Activated CD4-positive, CD25-positive, alpha-beta regulatory T cell treated with anti-CD3 and anti-CD28 coated beads, Interleukin-2, amount 50 U/mL, for 16 hours (primary cell): ENCODE results near the gene EYS.

Source experiments
- DNase-seq: peaks from one replicate; pipeline ENCODE4 v3.0.0-alpha.2; 2020; ENCODE audit warnings: low read depth, low spot score

EYS gene

DNA sequence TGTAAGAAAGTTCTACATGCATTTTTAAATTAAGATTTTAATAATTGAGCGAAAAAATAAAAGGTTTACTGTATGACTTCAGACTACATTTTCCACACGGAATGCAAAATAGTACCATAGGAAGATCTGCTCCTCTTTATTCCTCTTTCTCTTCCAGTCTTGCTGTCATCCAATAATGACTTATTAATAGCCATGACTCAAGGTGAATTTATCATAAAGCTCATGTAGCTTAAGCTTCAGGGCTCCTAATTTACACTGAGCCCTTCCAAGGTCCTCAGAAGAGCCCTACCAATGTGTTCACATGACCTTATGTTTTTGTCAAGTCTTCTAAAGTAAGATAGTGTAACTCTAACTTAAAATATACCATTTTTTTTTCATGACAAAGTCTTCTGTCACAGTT is 1561.4 kb downstream of the EYS start:
- DNase-seq, result no peak

DNA sequence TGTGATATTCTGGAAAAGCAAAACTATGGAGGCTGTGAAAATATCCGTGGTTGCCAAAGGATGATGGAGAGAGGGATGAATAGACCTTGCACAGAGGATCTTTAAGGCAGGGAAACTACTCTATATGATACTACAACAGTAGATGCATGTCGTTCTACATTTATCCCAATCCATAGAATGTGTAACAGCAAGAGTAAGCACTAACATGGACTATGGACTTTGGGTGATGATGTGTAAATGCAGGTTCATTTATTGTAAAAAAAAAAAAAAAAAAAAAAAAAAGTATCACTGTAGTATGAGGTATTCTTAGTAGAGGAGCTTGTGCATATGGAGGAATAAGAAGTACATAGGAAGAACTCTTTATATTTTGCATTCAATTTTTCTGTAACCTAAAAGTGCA is 1563.9 kb downstream of the EYS start:
- DNase-seq, result no peak

DNA sequence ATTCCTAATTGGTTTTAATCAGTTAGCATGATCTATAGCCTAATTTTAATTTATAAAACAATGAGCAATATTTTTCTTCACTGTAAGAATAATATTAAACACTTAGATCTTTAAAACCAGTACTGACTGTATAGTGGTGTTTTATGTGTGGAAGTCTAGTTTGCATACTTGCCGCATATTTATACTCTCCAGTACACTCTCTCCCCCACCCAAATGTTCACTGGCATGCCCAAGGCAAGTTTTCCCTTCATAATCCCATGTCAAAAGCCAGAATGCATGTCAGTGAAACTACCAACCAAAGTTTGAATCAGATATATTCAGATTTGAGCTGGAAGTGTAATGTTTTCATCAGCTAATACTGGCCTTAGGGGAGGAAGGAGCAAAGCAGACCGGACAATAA is 1565.3 kb downstream of the EYS start:
- no peak for DNase-seq

DNA sequence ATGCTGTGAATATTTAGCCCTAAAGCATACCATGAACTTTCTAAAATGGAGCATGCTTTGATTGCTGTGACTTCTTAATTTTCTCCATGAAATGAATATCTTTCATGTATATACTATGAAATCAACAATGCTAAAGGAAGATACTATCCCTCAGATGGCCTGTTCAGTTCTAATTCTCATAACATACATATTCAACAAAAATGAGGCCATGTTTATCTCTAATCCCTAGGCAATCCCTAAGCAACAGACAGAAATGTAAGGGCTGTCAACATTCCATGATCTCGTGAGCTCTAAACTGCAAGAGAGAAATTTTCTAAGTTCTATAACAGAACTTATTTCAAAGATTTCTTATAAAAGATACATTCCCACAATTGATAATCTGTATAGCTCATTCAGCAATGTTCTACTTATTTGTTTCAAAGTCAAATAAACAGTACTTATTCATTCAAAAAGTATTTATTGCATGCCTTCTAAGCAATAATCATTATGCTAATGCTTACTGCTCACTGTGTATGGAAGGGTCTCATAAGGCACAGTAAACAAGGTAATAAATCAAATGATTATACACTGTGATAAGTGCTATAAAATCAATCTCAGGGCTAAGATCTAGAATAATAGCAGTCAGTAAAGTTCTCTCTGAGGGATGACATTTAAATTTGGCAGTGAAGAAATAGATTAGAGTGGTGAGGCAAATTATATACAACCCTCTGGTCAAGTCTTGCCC is 1578.6 kb downstream of the EYS start:
- no peak for DNase-seq

DNA sequence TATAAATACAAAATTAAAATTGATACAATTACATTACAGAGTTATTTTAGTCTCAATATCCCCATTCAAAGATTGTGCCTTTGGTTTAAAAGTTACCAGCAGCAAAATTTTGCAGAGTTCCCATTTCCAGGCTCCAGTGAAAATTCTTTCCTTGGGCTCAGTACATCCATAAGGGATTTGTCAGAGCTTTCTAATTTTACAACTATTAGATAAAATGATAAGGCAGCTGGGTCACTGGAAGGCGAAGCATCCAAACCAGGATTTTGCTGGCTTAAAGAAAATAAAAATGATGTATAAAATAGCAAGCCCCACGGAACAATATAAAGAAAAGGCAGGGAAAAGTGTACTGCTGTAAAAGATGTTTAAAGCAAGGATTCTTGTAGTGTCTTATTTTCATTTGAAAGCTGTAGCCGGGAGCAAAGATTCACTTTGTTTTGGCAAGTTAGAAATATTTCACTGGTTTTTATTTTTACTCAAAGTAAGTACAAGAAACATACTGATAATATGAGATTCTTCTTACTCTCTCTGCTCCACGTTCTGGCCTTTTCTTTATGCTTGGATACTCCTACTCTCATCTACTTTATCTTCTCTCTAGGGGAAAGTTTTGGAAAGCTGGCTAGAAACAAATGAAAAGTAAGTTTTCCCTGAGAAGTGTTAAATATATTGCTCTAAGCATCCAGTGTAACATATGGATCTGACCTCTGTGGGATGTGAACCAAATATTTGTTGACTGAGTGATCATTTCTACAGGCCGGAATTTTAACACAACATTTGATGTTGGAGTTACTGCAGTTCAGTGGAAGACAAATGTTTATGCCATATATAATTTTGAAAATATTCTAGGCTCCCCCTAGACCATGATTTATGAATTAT is 1583.0 kb downstream of the EYS start:
- DNase-seq, result no peak

DNA sequence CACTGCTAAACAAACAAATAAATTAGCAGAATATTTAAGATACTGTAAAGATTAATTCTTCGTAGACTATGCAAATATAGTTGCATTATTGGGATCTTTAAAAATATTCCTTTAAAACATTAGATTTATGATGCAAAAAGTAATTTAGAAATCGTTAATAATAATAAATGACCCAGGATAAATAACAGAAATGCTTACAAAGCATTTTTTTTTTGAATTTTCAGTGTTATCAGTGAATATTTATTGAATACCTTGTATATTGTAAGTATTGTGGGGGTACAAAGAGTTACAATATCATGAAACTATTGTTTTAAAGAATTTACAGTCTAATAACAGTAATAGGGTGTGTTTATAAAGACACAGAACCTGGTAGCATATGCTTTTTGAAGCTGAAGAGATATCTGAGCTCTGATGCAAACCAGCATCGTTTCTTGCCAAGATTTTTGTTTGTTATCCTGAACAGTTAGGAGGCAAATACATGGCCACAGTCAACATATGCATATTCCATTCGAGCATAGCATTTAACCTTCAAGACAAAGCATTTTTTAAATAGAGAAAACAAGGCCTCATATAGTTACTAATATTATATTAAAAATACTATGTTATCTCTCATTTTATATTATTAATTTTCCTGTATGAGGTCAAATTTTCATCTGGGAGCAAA is 1584.2 kb downstream of the EYS start:
- DNase-seq, result no peak

DNA sequence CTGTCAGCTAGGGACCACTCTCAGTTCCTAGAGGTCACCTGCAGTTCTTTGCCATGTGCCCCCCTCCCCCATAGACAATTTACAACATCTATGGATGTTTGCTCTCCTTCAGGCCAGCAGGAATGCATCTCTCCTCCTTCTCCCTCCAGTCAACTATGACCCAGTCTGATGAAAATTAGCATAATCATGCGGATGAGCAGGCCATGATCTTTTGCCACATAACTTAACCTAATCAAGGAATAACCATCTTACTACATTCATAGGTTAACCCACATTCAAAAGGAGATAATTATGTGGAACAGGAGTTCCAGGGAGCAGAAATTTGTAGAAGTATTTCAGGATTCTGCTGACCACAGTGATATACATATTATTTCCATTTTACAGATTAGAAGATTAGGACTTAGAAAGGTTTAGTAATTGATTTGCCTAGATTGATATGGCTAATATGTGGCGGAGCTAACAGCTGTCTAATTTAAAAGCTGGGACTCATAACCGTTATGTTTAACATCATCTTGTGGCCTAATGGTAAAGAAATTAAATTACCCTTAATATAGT is 1585.9 kb downstream of the EYS start:
- DNase-seq, result no peak

DNA sequence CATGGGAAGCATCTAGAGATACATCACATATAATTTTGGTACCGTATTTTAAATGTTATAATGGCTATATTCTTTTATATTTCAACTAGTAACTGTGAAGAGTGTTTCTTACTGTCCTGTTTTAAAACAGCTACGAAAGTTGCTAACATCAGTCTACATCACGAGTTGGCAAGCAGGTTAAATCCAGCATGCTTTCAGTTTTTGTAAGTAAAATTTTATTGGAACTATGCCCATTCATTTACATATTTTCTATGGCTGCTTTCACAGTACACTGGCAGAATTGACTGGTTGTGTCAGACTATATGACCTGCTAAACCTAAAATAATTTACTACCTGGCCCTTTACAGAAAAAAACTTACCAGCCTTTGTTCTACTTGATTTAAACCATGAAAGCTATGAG is 1593.3 kb downstream of the EYS start:
- DNase-seq, result no peak

DNA sequence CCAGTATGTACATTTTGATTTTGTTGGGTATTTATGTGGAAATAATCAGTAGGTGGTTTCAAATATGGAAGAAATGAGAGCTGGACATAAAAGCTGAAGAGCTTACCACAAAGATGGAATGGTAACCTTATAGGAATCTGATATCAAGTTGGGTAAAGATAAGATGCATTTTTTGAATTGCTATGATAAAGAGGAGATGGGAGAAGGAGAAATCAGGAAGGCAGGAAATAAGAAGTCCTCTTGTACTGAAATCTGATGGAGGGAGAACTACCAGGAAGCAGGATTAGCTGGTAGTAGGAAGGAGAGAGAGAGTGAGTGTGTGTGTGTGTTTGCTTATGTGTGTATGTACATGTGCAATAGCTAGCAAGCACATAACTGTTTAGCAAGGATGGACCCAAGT is 1603.0 kb downstream of the EYS start:
- DNase-seq, result no peak

DNA sequence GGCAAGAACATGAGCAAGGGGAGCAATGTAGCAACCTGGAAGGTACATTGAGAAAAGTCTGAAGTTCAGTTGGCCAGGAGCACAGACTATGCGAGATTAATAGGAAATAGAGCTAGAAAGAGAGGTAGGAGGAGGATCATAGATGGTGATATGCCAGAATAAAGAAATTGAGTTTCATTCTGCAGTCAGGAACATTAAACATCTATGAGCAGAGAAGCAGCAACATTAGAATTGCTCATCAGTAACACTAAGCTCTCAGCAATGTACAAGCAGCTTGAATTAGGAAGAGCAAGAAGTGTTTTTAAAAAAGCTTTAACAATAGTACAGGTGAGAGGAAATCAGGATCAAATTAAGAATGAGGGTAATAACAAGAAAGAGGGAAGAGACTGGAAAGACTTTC is 1603.5 kb downstream of the EYS start:
- DNase-seq, result no peak

DNA sequence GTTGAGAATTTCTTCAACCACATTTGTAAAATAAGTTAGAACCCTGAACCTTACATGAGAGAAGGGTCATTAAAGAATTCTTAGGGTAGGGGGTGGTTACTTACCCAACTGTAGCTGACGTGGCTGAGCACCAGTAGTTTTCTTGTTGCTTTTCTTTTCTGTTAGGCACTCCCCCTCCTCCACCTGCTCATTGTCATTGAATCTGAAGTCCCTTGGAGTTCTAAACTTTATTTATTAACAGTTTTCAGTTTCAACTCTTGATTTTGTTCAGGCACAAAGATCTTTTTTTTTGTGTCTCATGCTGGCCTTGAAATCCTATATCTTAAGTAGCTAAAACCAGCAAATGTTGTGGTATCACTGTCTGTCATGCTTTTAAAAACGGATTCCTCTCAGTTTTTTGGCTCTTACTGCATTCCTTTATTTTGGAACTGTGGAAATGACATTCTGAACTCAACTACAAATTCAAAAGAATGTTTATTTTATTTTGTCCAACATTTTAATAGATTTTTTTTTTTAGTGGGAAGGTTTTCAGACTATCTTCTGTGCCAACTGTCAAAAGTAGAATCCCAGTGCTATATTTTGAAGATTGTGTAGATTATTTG is 1606.2 kb downstream of the EYS start:
- DNase-seq, result no peak

DNA sequence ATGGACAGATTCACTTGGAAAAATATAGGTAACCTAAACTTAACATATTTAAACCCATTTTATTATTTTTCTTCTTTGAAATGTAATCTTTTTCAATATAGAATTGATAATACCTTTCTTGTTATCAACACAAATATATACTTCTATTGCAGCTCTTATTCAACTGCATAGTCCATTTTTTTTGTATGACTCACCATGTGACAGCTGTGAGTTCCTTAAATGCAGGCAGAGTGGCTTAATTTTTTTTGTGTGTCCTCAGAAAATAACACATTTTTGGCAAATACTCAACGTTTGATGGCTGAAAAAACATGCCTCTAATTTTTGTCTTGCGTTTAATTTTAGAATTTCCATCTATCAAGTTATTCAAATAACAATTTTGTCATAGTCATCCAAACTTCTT is 1616.7 kb downstream of the EYS start:
- no peak for DNase-seq

DNA sequence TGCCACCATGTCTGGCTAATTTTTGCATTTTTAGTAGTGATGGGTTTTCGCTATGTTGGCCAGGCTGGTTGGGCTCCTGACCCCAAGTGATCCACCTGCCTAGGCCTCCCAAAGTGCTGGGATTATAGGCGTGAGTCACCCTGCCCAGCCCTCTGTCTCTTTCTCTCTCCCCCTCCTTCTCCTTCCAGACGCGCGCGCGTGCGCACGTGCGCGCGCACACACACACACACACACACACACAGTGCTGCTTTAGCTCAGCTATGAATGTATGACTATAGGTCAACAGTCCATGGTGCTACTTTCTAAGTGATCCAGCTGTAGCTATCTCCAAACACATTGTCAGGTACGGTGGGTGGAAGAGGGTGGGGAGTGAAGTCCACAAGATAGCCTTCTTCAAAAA is 1621.9 kb downstream of the EYS start:
- no peak for DNase-seq

DNA sequence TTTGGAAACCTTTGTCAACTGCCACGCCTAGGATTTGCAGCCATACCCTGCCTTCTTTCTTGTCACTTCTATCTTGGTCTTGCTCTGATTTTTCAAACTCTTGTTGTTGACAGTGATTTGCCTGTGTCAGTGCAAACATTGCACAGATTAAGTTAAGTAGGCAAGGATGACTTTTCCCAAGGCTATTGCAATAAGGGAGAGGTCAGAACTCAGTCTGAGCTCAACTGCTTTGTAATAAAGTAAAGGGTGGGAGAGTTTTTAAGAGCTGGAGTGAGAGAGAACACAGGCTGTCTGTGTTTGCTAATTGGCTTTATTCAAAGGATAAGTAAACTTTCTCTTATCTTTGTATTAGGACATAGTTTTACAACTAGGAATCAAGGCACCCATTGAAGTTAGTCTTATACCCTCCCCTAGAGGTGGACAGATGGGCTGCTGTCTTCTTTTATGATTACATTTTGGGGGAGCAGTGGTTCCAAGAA is 1622.8 kb downstream of the EYS start:
- DNase-seq, result no peak

DNA sequence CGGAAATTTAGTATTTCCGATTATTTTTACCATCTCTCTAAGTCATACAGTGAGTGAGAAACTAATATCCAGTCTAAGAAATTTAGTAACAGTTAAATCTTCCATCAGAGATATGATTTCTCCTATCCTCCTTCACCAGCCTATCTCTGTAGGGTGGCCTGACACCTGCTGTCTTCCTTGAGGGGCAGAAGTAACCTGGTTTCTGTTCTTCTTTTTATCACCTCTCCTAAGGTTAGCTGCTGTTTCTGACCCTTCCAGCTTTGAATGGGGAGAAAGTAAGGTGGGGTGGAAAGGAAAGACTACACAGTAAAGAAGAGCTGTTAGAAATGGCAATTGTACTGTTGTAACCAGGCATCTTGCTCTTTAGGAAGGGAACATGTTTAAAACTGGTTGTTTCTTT is 1623.8 kb downstream of the EYS start:
- no peak for DNase-seq

DNA sequence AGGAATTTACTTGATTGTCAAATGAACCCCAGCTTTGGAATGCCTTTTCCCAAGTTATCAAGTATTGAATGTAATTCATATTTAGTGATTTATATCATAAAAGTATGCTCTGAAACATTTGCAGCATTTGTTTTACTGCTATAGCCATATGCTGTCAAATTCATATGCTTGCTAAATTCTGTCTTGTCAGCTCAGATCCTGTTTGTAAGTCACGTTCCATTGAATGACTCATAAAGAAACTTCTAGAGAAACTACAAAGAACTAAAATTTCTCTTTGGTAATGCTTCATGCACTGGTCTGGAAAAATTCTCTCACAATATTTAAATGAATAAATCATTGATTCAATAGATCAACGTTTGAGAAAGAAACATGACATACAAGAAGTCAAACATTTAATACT is 1625.6 kb downstream of the EYS start:
- no peak for DNase-seq

DNA sequence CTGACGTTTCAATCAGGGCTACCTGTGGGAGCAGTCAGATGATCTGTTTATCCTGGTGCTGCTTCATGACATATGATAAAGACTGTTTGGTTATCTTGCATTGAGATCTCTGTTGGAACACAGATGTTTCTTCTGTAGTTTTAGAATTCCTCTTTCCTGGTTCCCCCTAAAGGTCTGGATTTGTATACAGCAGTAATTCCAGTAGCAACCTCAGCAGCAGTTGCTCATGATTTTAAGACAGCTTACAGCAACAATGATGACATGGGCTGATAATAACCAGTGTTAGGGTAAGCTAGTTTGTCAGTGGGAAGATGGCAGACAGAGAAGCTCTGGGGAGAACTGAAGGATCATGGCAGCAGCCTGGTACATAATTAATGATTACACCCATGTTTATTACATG is 1632.0 kb downstream of the EYS start:
- DNase-seq, result no peak

DNA sequence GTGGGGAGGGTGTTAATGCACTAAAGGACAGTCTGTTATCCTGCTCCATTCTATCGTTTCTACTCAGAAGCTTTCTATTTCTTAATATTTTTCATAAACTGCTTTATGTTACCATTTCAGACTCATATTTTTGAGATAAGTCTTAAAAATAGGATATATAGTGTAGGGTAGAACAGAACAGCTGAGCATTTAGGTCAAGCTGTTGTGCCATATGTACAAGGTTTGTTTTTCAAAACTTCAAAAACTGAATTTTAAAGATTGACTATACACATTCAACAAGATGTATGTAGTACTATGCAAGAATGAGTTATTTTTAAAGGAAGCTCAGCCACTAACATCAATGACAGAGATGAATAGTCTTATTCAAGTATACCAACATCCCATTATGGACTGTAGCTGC is 1634.3 kb downstream of the EYS start:
- DNase-seq, result no peak

DNA sequence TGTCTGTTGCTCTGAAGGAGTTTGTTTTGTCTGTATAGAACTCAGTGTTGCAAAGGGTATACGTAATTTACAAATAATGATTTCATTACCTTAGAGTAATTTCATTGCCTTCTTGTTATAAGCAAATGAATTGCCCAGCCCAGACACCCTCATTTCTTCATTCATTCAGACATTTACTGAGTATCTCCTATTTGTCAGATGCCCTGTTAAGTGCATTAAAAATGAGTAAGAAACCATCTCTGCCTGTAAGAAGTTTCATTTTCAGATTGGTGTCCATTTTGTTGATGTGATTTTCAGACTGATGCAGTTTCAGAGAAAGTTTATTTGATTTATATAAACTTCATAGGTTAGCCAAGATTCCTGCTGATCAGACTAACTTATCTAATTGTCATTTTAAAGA is 1642.1 kb downstream of the EYS start:
- no peak for DNase-seq

DNA sequence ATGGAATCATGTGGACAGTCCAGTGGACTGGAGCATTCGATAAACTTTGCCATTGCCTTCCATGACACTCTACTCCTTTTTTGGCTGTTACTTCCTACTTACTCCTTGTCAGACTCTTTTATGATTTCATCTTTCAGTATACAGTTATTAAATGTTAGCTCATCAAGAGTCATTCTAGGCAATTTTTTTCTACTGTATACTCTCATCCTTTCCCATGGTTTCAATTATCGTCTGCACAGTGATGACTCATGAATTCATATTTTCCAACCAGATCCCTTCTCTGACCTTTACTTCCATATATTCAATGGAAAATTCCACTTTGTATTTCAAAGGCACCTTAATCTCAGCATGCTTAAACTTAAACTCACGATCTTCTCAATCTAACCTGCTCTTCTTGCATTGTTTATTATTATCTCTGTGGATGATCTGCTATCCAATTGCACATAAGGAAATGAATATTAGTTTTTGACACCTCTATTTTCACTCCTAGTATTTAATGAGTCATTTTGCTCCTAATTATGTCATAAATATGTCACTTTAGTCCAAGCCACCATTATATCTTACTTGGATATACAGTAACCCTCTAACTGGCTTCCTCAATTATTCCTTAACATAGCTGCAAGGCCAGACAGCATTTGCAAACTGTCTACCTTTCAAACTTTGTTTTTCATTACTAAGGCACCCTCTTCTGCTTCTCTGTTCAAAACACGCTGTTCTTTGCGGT is 1643.9 kb downstream of the EYS start:
- no peak for DNase-seq

DNA sequence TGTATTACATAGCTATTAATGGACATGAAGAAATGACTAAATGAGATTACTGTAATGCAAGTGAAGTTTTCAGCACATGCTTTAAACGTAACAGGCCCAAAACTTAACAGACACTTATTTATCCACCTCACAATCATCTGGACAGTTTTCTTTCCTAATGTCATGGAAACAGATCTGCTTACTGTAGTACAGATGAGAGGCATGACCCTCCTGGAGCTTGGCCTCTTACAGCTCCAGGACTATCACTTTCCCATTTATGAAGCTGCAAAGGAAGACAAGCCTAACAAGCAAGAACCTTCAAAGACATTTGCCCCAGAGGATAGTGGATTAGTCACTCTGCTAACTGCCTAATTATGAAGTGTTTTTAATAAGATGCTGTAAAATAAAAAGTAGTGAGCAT is 1652.2 kb downstream of the EYS start:
- no peak for DNase-seq
